H1 (cell line): Measurements from ENCODE around the gene NHERF2.

Source experiments
- ATF3 ChIP-seq: IDR thresholded peaks from 2 replicates; pipeline ENCODE4 v1.6.1; 2011; ENCODE audit warnings: low read depth, mild to moderate bottlenecking, low read length; ENCODE audit not compliant: insufficient read depth
- EGR1 ChIP-seq: IDR thresholded peaks from 2 replicates; pipeline ENCODE4 v1.6.1; 2011; ENCODE audit warnings: low read depth, low read length, borderline replicate concordance
- POLR2A ChIP-seq, 2 experiments: IDR thresholded peaks; 1 replicate in 1 of 2; 2 replicates in 1 of 2; pipeline ENCODE4 v1.6.1; 2011; ENCODE audit warnings: low read depth in 2 of 2, low read length in 2 of 2, mild to moderate bottlenecking in 2 of 2; ENCODE audit errors: control extremely low read depth in 1 of 2

GRCh38 chr16:2063861-2064260, 37.2 kb downstream of the NHERF2 start:
- TF ChIP-seq POLR2A (IDR thresholded peaks at IDR 0.05; ENCODE audit: control extremely low read depth in 1 of 2, low read depth in 2 of 2, low read length in 2 of 2): no peak
- TF ChIP-seq EGR1: no peak
- no peak for TF ChIP-seq ATF3
